NCI-H2196 (cell line): ENCODE results near the gene ALS2.
"Not testable (repeated sequence)": the region's sequence is repeated elsewhere in the genome, so short reads cannot be mapped to it uniquely, and the experiment has no call there.

ENCODE experiments used
- DNase-seq: peaks from one replicate; lab custom pipeline; 2025; ENCODE audit not compliant: unreplicated experiment; lab: John Stamatoyannopoulos, UW

The ALS2 gene

GRCh38 chr2:201780674-201781493 is at the start of gene ALS2:
TSS of gene ALS2 (minus strand) at chr2:201780933. CDS start at chr2:201768885, 12,048 bp downstream.
- peak; percentile 97 for DNase-seq

- DNase-seq = no peak
Measured at GRCh38 chr2:201828220-201828619, 47.5 kb upstream of the ALS2 start.

- DNase-seq = no peak
Measured at GRCh38 chr2:201827621-201828020, 46.9 kb upstream of the ALS2 start.

GRCh38 chr2:201824212-201824611 is 43.5 kb upstream of the ALS2 start:
- DNase-seq = no peak

GRCh38 chr2:201821080-201821479 is 40.3 kb upstream of the ALS2 start:
- peak; percentile 9 for DNase-seq

- no peak for DNase-seq
Measured at GRCh38 chr2:201820383-201821007, 39.8 kb upstream of the ALS2 start.

- DNase-seq = no peak
Measured at GRCh38 chr2:201816657-201817575, 36.2 kb upstream of the ALS2 start.

GRCh38 chr2:201813996-201814760 is 33.4 kb upstream of the ALS2 start:
- no peak for DNase-seq

GRCh38 chr2:201810604-201811003 is 29.9 kb upstream of the ALS2 start:
- not testable (repeated sequence) for DNase-seq

- no peak for DNase-seq
Measured at GRCh38 chr2:201809633-201810032, 28.9 kb upstream of the ALS2 start.

GRCh38 chr2:201808027-201808426 is 27.3 kb upstream of the ALS2 start:
- no peak for DNase-seq

GRCh38 chr2:201807452-201807999 is 26.8 kb upstream of the ALS2 start:
- no peak for DNase-seq

- no peak for DNase-seq
Measured at GRCh38 chr2:201806442-201807170, 25.9 kb upstream of the ALS2 start, which contains the start of gene CDK15. TSS of gene CDK15 (plus strand) at chr2:201806537. CDS start at chr2:201806665, 128 bp downstream.

- not testable (repeated sequence) for DNase-seq
Measured at GRCh38 chr2:201798914-201799285, 18.2 kb upstream of the ALS2 start.

GRCh38 chr2:201798252-201798913 is 17.6 kb upstream of the ALS2 start:
- DNase-seq = no peak

- DNase-seq = no peak
Measured at GRCh38 chr2:201797175-201797840, 16.6 kb upstream of the ALS2 start.

GRCh38 chr2:201796478-201796865 is 15.7 kb upstream of the ALS2 start:
- DNase-seq = no peak

- DNase-seq = peak; percentile 8
Measured at GRCh38 chr2:201795607-201796477, 15.1 kb upstream of the ALS2 start.
